Testis (tissue), 3 donors: ENCODE measurements around the gene HDAC8. TPM values are rescaled to one million over a fixed set of nuclear protein-coding genes. Genes with fewer than 3 reads are reported as not detected.

Experiments used
- DNase-seq: peaks from one replicate; pipeline ENCODE4 v3.0.0-alpha.2; 2019
- H3K27ac ChIP-seq, 2 donors: fragments of 200-600 bp; sonication (generic); one replicate each; pipeline ENCODE4 v1.5.1; 2019
- H3K27me3 ChIP-seq: fragments of 200-600 bp; sonication (generic); one replicate; pipeline ENCODE4 v1.5.1; 2019
- H3K36me3 ChIP-seq: fragments of 200-600 bp; sonication (generic); one replicate; pipeline ENCODE4 v1.5.1; 2017; ENCODE audit warnings: low read depth; ENCODE audit errors: missing control alignments
- H3K4me1 ChIP-seq: fragments of 200-600 bp; sonication (generic); one replicate; pipeline ENCODE4 v1.5.1; 2019
- H3K4me3 ChIP-seq, 2 donors: fragments of 200-600 bp; sonication (generic); one replicate each; pipeline ENCODE4 v1.5.1; 2017 to 2019
- H3K9me3 ChIP-seq: fragments of 200-600 bp; sonication (generic); one replicate; pipeline ENCODE4 v1.5.1; 2017
- POLR2A ChIP-seq: fragments of 450-650 bp; IDR thresholded peaks from one replicate; pipeline ENCODE4 v1.6.1; 2017; ENCODE audit warnings: antibody characterized with exemption, mild to moderate bottlenecking, moderate library complexity
- WGBS, 2 donors: methylation state at CpG; one replicate each; pipeline ENCODE4 v1.1.5; 2018; 5-methylcytosine and 5-hydroxymethylcytosine counted together
- intact Hi-C: fragments of 100-400 bp; cut with DNase I; formaldehyde crosslinking; loops from one replicate; pipeline ENCODE4 v1.15.1; 2023; ENCODE audit warnings: low total_unique reads
- polyA plus RNA-seq: library from polyadenylated mRNA; stranded (reverse); fragments of 350-450 nt; fragmentation: Illumina TruSeq; extraction: RNeasy Lipid Tissue Mini Kit (QIAGEN cat#74804); gene quantifications from one replicate; pipeline ENCODE4 v1.2.3, GENCODE V29; 2014; ENCODE audit warnings: low read depth, low replicate concordance; ENCODE audit not compliant: insufficient read depth
- total RNA-seq, 2 donors: library from RNA; depleted of rRNA; stranded (reverse); fragments of >200 nt; gene quantifications; one replicate each; pipeline ENCODE4 v1.2.3, GENCODE V29; 2016
- TF ChIP-seq, protein P1 (sequence below), 3 experiments: fragments of 450-650 bp in 2 of 3; fragments of 200-600 bp in 1 of 3; sonication (generic) in 1 of 3; IDR thresholded peaks; one replicate each; pipeline ENCODE4 v1.5.1; 2016 to 2019; ENCODE audit warnings: antibody characterized with exemption in 3 of 3, mild to moderate bottlenecking in 2 of 3, moderate library complexity in 1 of 3

Gene HDAC8
- total and polyA plus RNA-seq, 3 donors from 2014 or later: 8.3 to 30.3 (median 25.2) TPM

DNA sequence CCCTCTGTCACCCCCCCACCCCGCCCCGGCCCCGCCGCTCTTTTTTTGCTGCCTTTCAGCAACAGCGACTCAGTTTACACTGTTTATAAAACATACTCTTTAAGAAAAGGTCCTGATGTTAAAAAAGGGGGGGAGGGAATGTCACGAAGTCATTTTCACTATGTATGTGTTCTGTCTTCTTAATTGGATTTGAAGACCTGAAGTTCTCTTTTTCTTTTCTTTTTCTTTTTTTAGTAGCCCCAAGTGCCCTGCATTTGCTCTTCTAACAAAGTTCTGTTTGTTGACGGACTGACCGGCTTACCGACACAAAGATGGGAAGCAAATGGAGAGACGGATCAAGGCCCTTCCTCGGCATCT lies 264.5 kb downstream of the HDAC8 start:
- no peak for DNase-seq
- H3K4me3 ChIP-seq: peak overlapping the region in 1 of 2 donors; percentile 62
- no peaks in the 10 kb centered on the region for H3K27me3 ChIP-seq
- H3K9me3 ChIP-seq: no peaks in the 10 kb centered on the region
- no peak overlapping the region for H3K27ac ChIP-seq
- no peak for TF ChIP-seq POLR2A
- TF ChIP-seq, protein P1, sequence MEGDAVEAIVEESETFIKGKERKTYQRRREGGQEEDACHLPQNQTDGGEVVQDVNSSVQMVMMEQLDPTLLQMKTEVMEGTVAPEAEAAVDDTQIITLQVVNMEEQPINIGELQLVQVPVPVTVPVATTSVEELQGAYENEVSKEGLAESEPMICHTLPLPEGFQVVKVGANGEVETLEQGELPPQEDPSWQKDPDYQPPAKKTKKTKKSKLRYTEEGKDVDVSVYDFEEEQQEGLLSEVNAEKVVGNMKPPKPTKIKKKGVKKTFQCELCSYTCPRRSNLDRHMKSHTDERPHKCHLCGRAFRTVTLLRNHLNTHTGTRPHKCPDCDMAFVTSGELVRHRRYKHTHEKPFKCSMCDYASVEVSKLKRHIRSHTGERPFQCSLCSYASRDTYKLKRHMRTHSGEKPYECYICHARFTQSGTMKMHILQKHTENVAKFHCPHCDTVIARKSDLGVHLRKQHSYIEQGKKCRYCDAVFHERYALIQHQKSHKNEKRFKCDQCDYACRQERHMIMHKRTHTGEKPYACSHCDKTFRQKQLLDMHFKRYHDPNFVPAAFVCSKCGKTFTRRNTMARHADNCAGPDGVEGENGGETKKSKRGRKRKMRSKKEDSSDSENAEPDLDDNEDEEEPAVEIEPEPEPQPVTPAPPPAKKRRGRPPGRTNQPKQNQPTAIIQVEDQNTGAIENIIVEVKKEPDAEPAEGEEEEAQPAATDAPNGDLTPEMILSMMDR (IDR thresholded peaks at IDR 0.05): no peak
- WGBS, 2 donors: 5 to 7% methylated on average over 10 to 11 of the region's 11 CpGs
- intact Hi-C loops: no loop called here
- H3K4me1 ChIP-seq: no peaks in the 10 kb centered on the region
- H3K36me3 ChIP-seq: no peaks in the 10 kb centered on the region

DNA sequence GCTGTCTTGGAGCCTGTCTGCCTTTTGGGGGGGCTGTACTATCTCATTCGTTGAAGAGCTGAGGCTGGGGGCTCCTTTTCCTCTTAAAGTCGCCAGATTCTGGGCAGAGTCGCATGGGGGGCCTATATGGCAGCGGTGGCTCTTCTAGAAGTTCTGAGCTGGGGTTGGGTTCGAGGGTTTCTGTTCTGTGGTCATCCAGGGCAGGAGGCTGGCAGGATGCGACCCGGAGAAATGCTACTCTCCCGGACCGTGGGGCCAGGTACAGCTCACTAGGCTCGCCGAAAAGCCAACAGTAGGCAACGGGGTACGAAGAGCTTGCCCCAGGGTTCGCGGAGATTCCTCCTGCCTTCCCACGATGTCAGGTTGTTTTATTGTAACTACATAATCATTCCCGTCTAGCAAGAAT lies 265.0 kb downstream of the HDAC8 start:
- H3K27ac ChIP-seq: no peak overlapping the region
- no peaks in the 10 kb centered on the region for H3K36me3 ChIP-seq
- H3K4me1 ChIP-seq: no peaks in the 10 kb centered on the region
- no peaks in the 10 kb centered on the region for H3K27me3 ChIP-seq
- no peaks in the 10 kb centered on the region for H3K9me3 ChIP-seq
- H3K4me3 ChIP-seq: peak overlapping the region; percentile 44 to 62
- no peak for DNase-seq
- intact Hi-C loops: no loop called here
- TF ChIP-seq, protein P1 (IDR thresholded peaks at IDR 0.05): no peak
- TF ChIP-seq POLR2A: no peak
- 2 to 7% methylated on average over 13 to 17 of the region's 17 CpGs for WGBS, 2 donors

GRCh38 chrX:72306851-72307645 lies 265.6 kb downstream of the HDAC8 start:
- Histone ChIP-seq H3K27me3 (no peaks in the 10 kb centered on the region), H3K4me1 (no peaks in the 10 kb centered on the region), H3K4me3 (peak overlapping the region; percentile 44 to 62), H3K36me3 (no peaks in the 10 kb centered on the region), H3K9me3 (no peaks in the 10 kb centered on the region), H3K27ac (no peak overlapping the region)
- TF ChIP-seq, protein P1 (IDR thresholded peaks at IDR 0.05): no peak
- no peak for TF ChIP-seq POLR2A
- WGBS, 2 donors: 0 to 4% methylated on average over 9 to 24 of the region's 56 CpGs
- peak; percentile 66 for DNase-seq
- intact Hi-C loops: no loop called here

- Histone ChIP-seq H3K4me3 (peak overlapping the region; percentile 44 to 62), H3K27me3 (no peaks in the 10 kb centered on the region), H3K36me3 (no peaks in the 10 kb centered on the region), H3K27ac (no peak overlapping the region), H3K9me3 (no peaks in the 10 kb centered on the region), H3K4me1 (no peaks in the 10 kb centered on the region)
- DNase-seq: no peak
- 1% methylated on average over 16 of the region's 92 CpGs; no CpG with 5 or more reads in 1 of the 2 donors for WGBS, 2 donors
- intact Hi-C loops: no loop called here
- no peak for TF ChIP-seq POLR2A
These were observed 266.4 kb downstream of the HDAC8 start for GRCh38 chrX:72306085-72306801.

GRCh38 chrX:72305286-72306084 lies 267.2 kb downstream of the HDAC8 start, which contains the start of gene CITED1:
CITED1 (minus strand) TSS chrX:72305914; CDS start chrX:72302869, 3,045 bp downstream.
- TF ChIP-seq POLR2A: no peak
- TF ChIP-seq, protein P1 (IDR thresholded peaks at IDR 0.05): no peak
- H3K27ac ChIP-seq: no peak within 1 kb of the TSS
- no peaks in the 10 kb centered on the region for H3K4me1 ChIP-seq
- no peaks in the 10 kb centered on the region for H3K36me3 ChIP-seq
- H3K4me3 ChIP-seq: peak within 1 kb of the TSS; percentile 44 to 62
- H3K9me3 ChIP-seq: no peaks in the 10 kb centered on the region
- intact Hi-C loops: no loop called here
- no peaks in the 10 kb centered on the region for H3K27me3 ChIP-seq
- whole genome bisulfite sequencing, 2 donors: 0% methylated on average over 1 to 30 of the region's 68 CpGs
- DNase-seq: peak; percentile 76
